Mucosa of rectum (tissue), 2 donors: ENCODE data around the gene SAG.

Source experiments
- H3K27ac ChIP-seq, 2 donors: one replicate each; pipeline ENCODE4 v1.7.0; 2013; ENCODE audit warnings: inconsistent platforms in 2 of 2, low read depth in 2 of 2, low read length in 2 of 2
- H3K27me3 ChIP-seq, 2 donors: one replicate each; pipeline ENCODE4 v1.7.0; 2013; ENCODE audit warnings: low read length in 2 of 2; ENCODE audit not compliant: control insufficient read depth in 2 of 2, insufficient read depth in 2 of 2
- H3K36me3 ChIP-seq, 2 donors: one replicate each; pipeline ENCODE4 v1.7.0; 2013; ENCODE audit warnings: low read length in 2 of 2; ENCODE audit not compliant: control insufficient read depth in 2 of 2, insufficient read depth in 2 of 2
- H3K4me1 ChIP-seq, 2 donors: one replicate each; pipeline ENCODE4 v1.7.0; 2013; ENCODE audit warnings: low read length in 2 of 2, mild to moderate bottlenecking in 1 of 2; ENCODE audit not compliant: control insufficient read depth in 2 of 2, insufficient read depth in 2 of 2
- H3K4me3 ChIP-seq, 2 donors: one replicate each; pipeline ENCODE4 v1.7.0; 2013; ENCODE audit warnings: low read length in 2 of 2
- H3K9ac ChIP-seq, 2 donors: one replicate each; pipeline ENCODE4 v1.7.0; 2013; ENCODE audit warnings: low read length in 2 of 2, low read depth in 1 of 2, mild to moderate bottlenecking in 1 of 2
- H3K9me3 ChIP-seq, 2 donors: one replicate each; pipeline ENCODE4 v1.7.0; 2013; ENCODE audit warnings: low read length in 2 of 2; ENCODE audit not compliant: control insufficient read depth in 2 of 2
- donor health status: healthy.
- donor health status: Normal muscosa, but diverticular disease.

SAG gene

GRCh38 chr2:233267516-233268245 is 39.9 kb upstream of the SAG start:
- Histone ChIP-seq H3K36me3 (peaks cover 65 to 79% of the 10 kb centered on the region in 2 donors), H3K27ac (peak overlapping the region; percentile 8 to 56), H3K4me1 (no peaks in the 10 kb centered on the region)

GRCh38 chr2:233270366-233270765 is 37.2 kb upstream of the SAG start:
- H3K36me3 ChIP-seq: peaks cover 68 to 79% of the 10 kb centered on the region in 2 donors
- H3K4me1 ChIP-seq: no peaks in the 10 kb centered on the region
- H3K9me3 ChIP-seq: no peaks in the 10 kb centered on the region
- H3K9ac ChIP-seq: no peak overlapping the region
- H3K27ac ChIP-seq: peak overlapping the region; percentile 2 to 64
- no peak overlapping the region for H3K4me3 ChIP-seq
- no peaks in the 10 kb centered on the region for H3K27me3 ChIP-seq

More at GRCh38 chr2:233267516-233268245, 39.9 kb upstream of the SAG start:
- H3K4me3 ChIP-seq: no peak overlapping the region
- H3K27me3 ChIP-seq: no peaks in the 10 kb centered on the region
- H3K9ac ChIP-seq: no peak overlapping the region
- H3K9me3 ChIP-seq: no peaks in the 10 kb centered on the region

- peak overlapping the region; percentile 2 to 64 for H3K27ac ChIP-seq
- no peak overlapping the region for H3K4me3 ChIP-seq
- no peaks in the 10 kb centered on the region for H3K9me3 ChIP-seq
- peaks cover 70 to 78% of the 10 kb centered on the region in 2 donors for H3K36me3 ChIP-seq
- no peaks in the 10 kb centered on the region for H3K4me1 ChIP-seq
- no peak overlapping the region for H3K9ac ChIP-seq
- H3K27me3 ChIP-seq: no peaks in the 10 kb centered on the region
Measured at GRCh38 chr2:233270951-233271350, 36.7 kb upstream of the SAG start.

- H3K9me3 ChIP-seq: no peaks in the 10 kb centered on the region
- no peaks in the 10 kb centered on the region for H3K4me1 ChIP-seq
- no peaks in the 10 kb centered on the region for H3K27me3 ChIP-seq
- H3K9ac ChIP-seq: no peak overlapping the region
- H3K36me3 ChIP-seq: peaks cover 67 to 73% of the 10 kb centered on the region in 2 donors
- no peak overlapping the region for H3K4me3 ChIP-seq
- no peak overlapping the region for H3K27ac ChIP-seq
Measured at GRCh38 chr2:233271693-233272092, 35.9 kb upstream of the SAG start.

- H3K9ac ChIP-seq: no peak overlapping the region
- H3K4me3 ChIP-seq: no peak overlapping the region
- no peaks in the 10 kb centered on the region for H3K9me3 ChIP-seq
- H3K27ac ChIP-seq: no peak overlapping the region
- H3K4me1 ChIP-seq: no peaks in the 10 kb centered on the region
- no peaks in the 10 kb centered on the region for H3K27me3 ChIP-seq
- H3K36me3 ChIP-seq: peaks cover 68 to 76% of the 10 kb centered on the region in 2 donors
Measured at GRCh38 chr2:233273120-233273519, 34.5 kb upstream of the SAG start.

- no peaks in the 10 kb centered on the region for H3K9me3 ChIP-seq
- peaks cover 70 to 85% of the 10 kb centered on the region in 2 donors for H3K36me3 ChIP-seq
- H3K27me3 ChIP-seq: no peaks in the 10 kb centered on the region
- H3K4me1 ChIP-seq: no peaks in the 10 kb centered on the region
- H3K27ac ChIP-seq: no peak overlapping the region
- no peak overlapping the region for H3K4me3 ChIP-seq
- H3K9ac ChIP-seq: no peak overlapping the region
Measured at GRCh38 chr2:233275223-233275622, 32.4 kb upstream of the SAG start.

GRCh38 chr2:233278921-233279320 is 28.7 kb upstream of the SAG start:
- Histone ChIP-seq H3K4me3 (no peak overlapping the region), H3K27ac (no peak overlapping the region), H3K36me3 (peaks cover 76 to 84% of the 10 kb centered on the region in 2 donors)

GRCh38 chr2:233280114-233280693 is 27.4 kb upstream of the SAG start:
- no peak overlapping the region for H3K4me3 ChIP-seq
- H3K27ac ChIP-seq: no peak overlapping the region
- no peaks in the 10 kb centered on the region for H3K9me3 ChIP-seq
- H3K27me3 ChIP-seq: no peaks in the 10 kb centered on the region
- no peak overlapping the region for H3K9ac ChIP-seq
- H3K36me3 ChIP-seq: peaks cover 68 to 78% of the 10 kb centered on the region in 2 donors
- H3K4me1 ChIP-seq: peaks cover 0 to 4% of the 10 kb centered on the region in 2 donors

More at GRCh38 chr2:233278921-233279320, 28.7 kb upstream of the SAG start:
- Histone ChIP-seq H3K9ac (no peak overlapping the region), H3K9me3 (no peaks in the 10 kb centered on the region), H3K4me1 (peaks cover 0 to 4% of the 10 kb centered on the region in 2 donors), H3K27me3 (no peaks in the 10 kb centered on the region)

- no peaks in the 10 kb centered on the region for H3K27me3 ChIP-seq
- H3K36me3 ChIP-seq: peaks cover 70 to 82% of the 10 kb centered on the region in 2 donors
- H3K27ac ChIP-seq: no peak overlapping the region
- peaks cover 0 to 4% of the 10 kb centered on the region in 2 donors for H3K4me1 ChIP-seq
- no peak overlapping the region for H3K9ac ChIP-seq
- no peaks in the 10 kb centered on the region for H3K9me3 ChIP-seq
- H3K4me3 ChIP-seq: no peak overlapping the region
Measured at GRCh38 chr2:233281553-233281952, 26.1 kb upstream of the SAG start.

- Histone ChIP-seq H3K4me3 (no peak overlapping the region), H3K27ac (no peak overlapping the region), H3K4me1 (peaks cover 0 to 4% of the 10 kb centered on the region in 2 donors), H3K9me3 (no peaks in the 10 kb centered on the region), H3K27me3 (no peaks in the 10 kb centered on the region), H3K9ac (no peak overlapping the region), H3K36me3 (peaks cover 72 to 80% of the 10 kb centered on the region in 2 donors)
Measured at GRCh38 chr2:233281992-233282603, 25.5 kb upstream of the SAG start.
